Lung (tissue), 16 donors: Measurements from ENCODE around the gene CLDN4. TPM values are rescaled to one million over a fixed set of nuclear protein-coding genes. Genes with fewer than 3 reads are reported as not detected.
"Not testable (repeated sequence)": the region's sequence is repeated elsewhere in the genome, so short reads cannot be mapped to it uniquely, and the experiment has no call there.

Experiments
- ATAC-seq: fragments of 200-7000 bp; cut with Tn5 transposase; one replicate; pipeline ENCODE4 v1.9.1; 2020; ENCODE audit warnings: moderate number of reproducible peaks; ENCODE audit not compliant: insufficient read depth, low FRiP score
- DNase-seq, 3 donors: peaks; one replicate each; pipeline ENCODE4 v3.0.0-alpha.2; 2013 to 2017
- H3K27ac ChIP-seq, 2 donors: one replicate each; pipeline ENCODE4 v1.5.1; 2013; ENCODE audit warnings: mild to moderate bottlenecking in 2 of 2, moderate library complexity in 2 of 2, control low read depth in 1 of 2, inconsistent platforms in 1 of 2, low read depth in 1 of 2, low read length in 1 of 2
- H3K27me3 ChIP-seq, 3 donors: one replicate each; pipeline ENCODE4 v1.5.1; 2013; ENCODE audit warnings: low read length in 2 of 3; ENCODE audit not compliant: control insufficient read depth in 3 of 3, insufficient read depth in 3 of 3
- H3K36me3 ChIP-seq, 4 donors: one replicate each; pipeline ENCODE4 v1.5.1; 2013; ENCODE audit warnings: low read length in 4 of 4, mild to moderate bottlenecking in 1 of 4, moderate library complexity in 1 of 4; ENCODE audit not compliant: control insufficient read depth in 4 of 4, insufficient read depth in 4 of 4
- H3K4me1 ChIP-seq, 5 donors: one replicate each; pipeline ENCODE4 v1.5.1; 2013; ENCODE audit warnings: low read length in 5 of 5, mild to moderate bottlenecking in 2 of 5, moderate library complexity in 1 of 5; ENCODE audit not compliant: control insufficient read depth in 5 of 5, insufficient read depth in 5 of 5
- H3K4me3 ChIP-seq: one replicate; pipeline ENCODE4 v1.5.1; 2013; ENCODE audit warnings: mild to moderate bottlenecking, control low read depth, moderate library complexity
- H3K9ac ChIP-seq, 2 donors: one replicate each; pipeline ENCODE4 v1.5.1; 2013; ENCODE audit warnings: low read length in 2 of 2, control low read depth in 1 of 2; ENCODE audit not compliant: insufficient read depth in 1 of 2
- H3K9me3 ChIP-seq, 4 donors: one replicate each; pipeline ENCODE4 v1.5.1; 2013; ENCODE audit warnings: low read length in 3 of 4, mild to moderate bottlenecking in 1 of 4, moderate library complexity in 1 of 4; ENCODE audit not compliant: control insufficient read depth in 4 of 4, insufficient read depth in 3 of 4
- CTCF ChIP-seq: IDR thresholded peaks from 2 replicates; pipeline ENCODE4 v1.5.1; 2012; ENCODE audit warnings: mild to moderate bottlenecking; ENCODE audit errors: control extremely low read depth, extremely low read depth
- WGBS, 2 donors: extraction: QIAGEN DNeasy Blood & Tissue Kit; methylation state at CpG; one replicate each; pipeline ENCODE4 v1.1.7; 2013; 5-methylcytosine and 5-hydroxymethylcytosine counted together
- long read RNA-seq, 5 donors: transcript quantifications; one replicate each; lab custom pipeline, GENCODE V29; 2026
- polyA plus RNA-seq, 2 donors: library from polyadenylated mRNA; stranded (reverse); fragments of 200-250 nt; gene quantifications; one replicate each; pipeline ENCODE4 v1.2.1, GENCODE V29; 2013
- total RNA-seq, 2 donors: library from RNA; depleted of rRNA in 1 of 2; stranded (reverse); fragments of >200 nt in 1 of 2; gene quantifications; one replicate each; pipeline ENCODE4 v1.2.1, GENCODE V29; 2014 to 2021
- donor health status: control.
- donor health status: control.
- donor health status: Bipolar disorder and iron deficiency.
- donor health status: healthy.
- donor health status: DM: yes; HTN: yes; CAD: no.

Gene CLDN4
- total RNA-seq (100 to 1,000 TPM; 150 to 169 TPM), polyA plus RNA-seq (100 to 1,000 TPM in 1 of 2 donors, 10 to 100 TPM in 1; 99.8 to 154 TPM)
- long read RNA-seq, donor 1, full-length matches to known transcripts: 147 of 153 reads
- long read RNA-seq, donor 1, partial matches to known transcripts: 6 of 153 reads
- long read RNA-seq, donor 1, other reads (novel, unspliced or antisense): 0 of 153 reads
- long read RNA-seq, donor 2, transcript CLDN4-201 (1 exons, 1,831 nt): major isoform, 50 of 50 reads
- long read RNA-seq, donor 2, partial matches to known transcripts: 0 of 50 reads
- long read RNA-seq, donor 2, other reads (novel, unspliced or antisense): 0 of 50 reads
- long read RNA-seq, donor 3, transcript CLDN4-201 (1 exons, 1,831 nt): major isoform, 112 of 112 reads
- long read RNA-seq, donor 3, partial matches to known transcripts: 0 of 112 reads
- long read RNA-seq, donor 3, other reads (novel, unspliced or antisense): 0 of 112 reads
- long read RNA-seq, donor 4, transcript CLDN4-201 (1 exons, 1,831 nt): major isoform, 42 of 42 reads
- long read RNA-seq, donor 4, partial matches to known transcripts: 0 of 42 reads
- long read RNA-seq, donor 4, other reads (novel, unspliced or antisense): 0 of 42 reads
- long read RNA-seq, donor 5, transcript CLDN4-201 (1 exons, 1,831 nt): major isoform, 123 of 123 reads
- long read RNA-seq, donor 5, partial matches to known transcripts: 0 of 123 reads
- long read RNA-seq, donor 5, other reads (novel, unspliced or antisense): 0 of 123 reads

GRCh38 chr7:73830681-73831583, at the start of gene CLDN4:
Gene CLDN4 (plus strand): TSS chr7:73830996. CDS start chr7:73831202, 206 bp downstream.
- 66 to 84% methylated on average over 42 of the region's 42 CpGs for WGBS, 2 donors
- Histone ChIP-seq H3K27me3 (peaks cover 0 to 5% (median 3%) of the 10 kb centered on the region in 3 donors), H3K4me1 (peaks cover 0 to 23% (median 15%) of the 10 kb centered on the region in 5 donors), H3K9me3 (no peaks in the 10 kb centered on the region), H3K4me3 (peak within 1 kb of the TSS; percentile 54), H3K36me3 (no peaks in the 10 kb centered on the region), H3K27ac (peak within 1 kb of the TSS in 1 of 2 donors; percentile 93), H3K9ac (peak within 1 kb of the TSS; percentile 75 to 87)
- peak; percentile 78 to 89 (median 88) for DNase-seq
- ATAC-seq: peak; percentile 42
- no peak for TF ChIP-seq CTCF

GRCh38 chr7:73786588-73786987, 44.2 kb upstream of the CLDN4 start:
- Histone ChIP-seq H3K27ac (no peak overlapping the region), H3K36me3 (no peaks in the 10 kb centered on the region), H3K27me3 (no peaks in the 10 kb centered on the region), H3K4me3 (no peak overlapping the region), H3K4me1 (no peaks in the 10 kb centered on the region), H3K9me3 (no peaks in the 10 kb centered on the region), H3K9ac (no peak overlapping the region)
- ATAC-seq (no peak), DNase-seq (no peak)
- WGBS, 2 donors: 68 to 93% methylated on average over 1 of the region's 1 CpG
- TF ChIP-seq CTCF: no peak

- H3K36me3 ChIP-seq, H3K27me3 ChIP-seq, DNase-seq, H3K4me3 ChIP-seq, H3K9me3 ChIP-seq, H3K9ac ChIP-seq, H3K4me1 ChIP-seq, ATAC-seq, H3K27ac ChIP-seq: not testable (repeated sequence)
- 82 to 88% methylated on average over 1 of the region's 1 CpG for WGBS, 2 donors
Observed at GRCh38 chr7:73787786-73788048, 43.1 kb upstream of the CLDN4 start.
